ENCODE measurements around the gene ITGAE.
A peak's percentile ranks its signal among the peaks of the same experiment; 100 is the strongest.
"Not testable (repeated sequence)": the region's sequence is repeated elsewhere in the genome, so short reads cannot be mapped to it uniquely, and the experiment has no call there.

ITGAE gene, protein sequence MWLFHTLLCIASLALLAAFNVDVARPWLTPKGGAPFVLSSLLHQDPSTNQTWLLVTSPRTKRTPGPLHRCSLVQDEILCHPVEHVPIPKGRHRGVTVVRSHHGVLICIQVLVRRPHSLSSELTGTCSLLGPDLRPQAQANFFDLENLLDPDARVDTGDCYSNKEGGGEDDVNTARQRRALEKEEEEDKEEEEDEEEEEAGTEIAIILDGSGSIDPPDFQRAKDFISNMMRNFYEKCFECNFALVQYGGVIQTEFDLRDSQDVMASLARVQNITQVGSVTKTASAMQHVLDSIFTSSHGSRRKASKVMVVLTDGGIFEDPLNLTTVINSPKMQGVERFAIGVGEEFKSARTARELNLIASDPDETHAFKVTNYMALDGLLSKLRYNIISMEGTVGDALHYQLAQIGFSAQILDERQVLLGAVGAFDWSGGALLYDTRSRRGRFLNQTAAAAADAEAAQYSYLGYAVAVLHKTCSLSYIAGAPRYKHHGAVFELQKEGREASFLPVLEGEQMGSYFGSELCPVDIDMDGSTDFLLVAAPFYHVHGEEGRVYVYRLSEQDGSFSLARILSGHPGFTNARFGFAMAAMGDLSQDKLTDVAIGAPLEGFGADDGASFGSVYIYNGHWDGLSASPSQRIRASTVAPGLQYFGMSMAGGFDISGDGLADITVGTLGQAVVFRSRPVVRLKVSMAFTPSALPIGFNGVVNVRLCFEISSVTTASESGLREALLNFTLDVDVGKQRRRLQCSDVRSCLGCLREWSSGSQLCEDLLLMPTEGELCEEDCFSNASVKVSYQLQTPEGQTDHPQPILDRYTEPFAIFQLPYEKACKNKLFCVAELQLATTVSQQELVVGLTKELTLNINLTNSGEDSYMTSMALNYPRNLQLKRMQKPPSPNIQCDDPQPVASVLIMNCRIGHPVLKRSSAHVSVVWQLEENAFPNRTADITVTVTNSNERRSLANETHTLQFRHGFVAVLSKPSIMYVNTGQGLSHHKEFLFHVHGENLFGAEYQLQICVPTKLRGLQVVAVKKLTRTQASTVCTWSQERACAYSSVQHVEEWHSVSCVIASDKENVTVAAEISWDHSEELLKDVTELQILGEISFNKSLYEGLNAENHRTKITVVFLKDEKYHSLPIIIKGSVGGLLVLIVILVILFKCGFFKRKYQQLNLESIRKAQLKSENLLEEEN

DNA sequence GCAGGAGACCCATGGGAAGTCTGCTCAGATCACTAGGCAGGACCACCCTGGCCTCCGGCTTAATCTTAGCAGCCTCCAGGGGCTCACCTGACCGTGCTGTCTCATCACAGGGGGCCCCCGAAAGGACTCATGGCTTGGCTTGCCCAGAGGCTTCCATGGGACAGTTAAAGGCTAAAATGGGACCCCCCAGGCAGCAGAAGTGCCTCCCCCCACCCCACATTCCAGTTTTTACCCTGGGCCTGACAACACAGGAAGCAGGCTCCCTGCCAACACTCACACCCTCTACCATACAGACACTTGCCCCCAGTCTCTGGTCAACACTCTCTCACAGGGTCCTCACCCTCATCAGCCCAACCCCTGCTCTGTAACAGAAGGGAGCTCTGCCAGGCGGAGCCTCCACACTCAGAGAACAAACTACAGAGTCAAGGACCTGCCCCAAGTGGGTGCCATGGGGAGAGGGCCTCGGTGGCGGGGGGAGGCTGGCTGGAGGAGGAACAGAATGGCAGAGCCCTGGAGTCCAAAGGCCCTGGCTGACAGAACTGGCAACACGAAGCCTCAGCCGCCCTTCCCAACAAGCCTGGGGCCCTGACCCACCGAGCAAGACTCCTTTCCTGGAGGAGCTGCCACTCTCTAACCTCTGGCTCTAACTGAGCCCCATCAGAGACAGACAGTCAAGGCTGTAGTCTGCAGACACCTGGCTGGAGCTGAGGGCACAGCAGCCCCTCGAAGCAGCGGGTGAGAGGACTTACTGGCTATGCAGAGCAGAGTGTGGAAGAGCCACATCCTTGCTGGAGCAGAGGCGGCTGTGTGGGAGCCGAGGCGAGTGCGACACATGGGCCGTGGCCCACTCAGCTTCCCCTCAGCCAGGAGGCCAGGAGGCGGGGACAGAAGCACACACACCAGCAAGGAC is at the start of gene ITGAE:
ITGAE (minus strand) TSS at position 827 of the 910 bp plus-strand sequence; CDS start at position 783, 44 bp downstream.
- no peak for DNase-seq

DNA sequence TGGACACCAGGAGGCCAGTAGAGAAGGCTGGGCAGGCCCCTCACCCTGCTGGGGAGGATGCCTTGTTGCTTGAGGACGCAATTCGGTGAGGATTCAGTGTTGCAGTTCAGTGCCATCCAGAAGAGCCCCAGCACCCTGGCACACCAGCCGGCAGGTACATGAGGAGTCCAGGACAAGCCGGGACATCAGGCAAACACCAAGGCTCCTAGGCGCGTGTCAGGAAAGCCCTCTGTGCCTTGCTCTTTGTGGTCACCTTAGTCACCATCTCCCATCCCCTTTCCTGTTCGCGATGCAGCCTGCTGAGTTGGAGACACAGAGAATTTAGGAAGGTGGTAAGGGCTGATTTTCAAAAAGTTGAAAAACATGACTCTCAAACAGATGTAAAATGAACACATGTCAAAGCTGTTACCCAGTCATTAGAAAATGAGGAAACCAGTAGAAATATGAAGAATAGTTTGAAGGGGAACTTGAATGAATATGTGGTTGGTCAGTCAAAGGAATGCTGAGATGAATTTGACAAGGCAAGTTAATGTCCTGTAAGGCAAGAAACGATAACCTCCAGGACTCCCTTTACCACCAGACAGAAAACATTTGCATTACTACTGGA is 47.3 kb upstream of the ITGAE start:
- DNase-seq, result no peak

DNA sequence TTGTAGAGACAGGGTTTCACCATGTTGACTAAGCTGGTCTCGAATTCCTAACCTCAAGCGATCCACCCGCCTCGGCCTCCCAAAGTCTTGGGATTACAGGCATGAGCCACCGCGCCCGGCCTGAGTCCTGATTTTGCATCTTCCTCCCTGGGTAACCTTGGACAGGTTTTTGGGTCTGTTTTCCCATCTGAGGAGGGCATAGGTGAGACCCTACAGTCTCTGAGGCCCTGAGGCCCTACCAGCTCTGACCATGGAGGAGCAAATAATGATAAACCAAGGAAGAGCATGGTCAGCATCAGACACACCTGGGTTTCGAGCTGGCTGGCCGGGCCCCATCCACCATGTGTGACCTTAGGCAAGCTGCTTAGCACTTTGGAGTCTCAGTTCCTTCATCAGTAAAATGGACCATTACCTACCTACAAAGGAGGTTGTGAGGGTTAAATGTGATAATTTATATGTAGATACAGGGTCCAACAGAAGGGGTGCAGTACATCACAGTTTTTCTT is 46.2 kb upstream of the ITGAE start:
- no peak for DNase-seq

DNA sequence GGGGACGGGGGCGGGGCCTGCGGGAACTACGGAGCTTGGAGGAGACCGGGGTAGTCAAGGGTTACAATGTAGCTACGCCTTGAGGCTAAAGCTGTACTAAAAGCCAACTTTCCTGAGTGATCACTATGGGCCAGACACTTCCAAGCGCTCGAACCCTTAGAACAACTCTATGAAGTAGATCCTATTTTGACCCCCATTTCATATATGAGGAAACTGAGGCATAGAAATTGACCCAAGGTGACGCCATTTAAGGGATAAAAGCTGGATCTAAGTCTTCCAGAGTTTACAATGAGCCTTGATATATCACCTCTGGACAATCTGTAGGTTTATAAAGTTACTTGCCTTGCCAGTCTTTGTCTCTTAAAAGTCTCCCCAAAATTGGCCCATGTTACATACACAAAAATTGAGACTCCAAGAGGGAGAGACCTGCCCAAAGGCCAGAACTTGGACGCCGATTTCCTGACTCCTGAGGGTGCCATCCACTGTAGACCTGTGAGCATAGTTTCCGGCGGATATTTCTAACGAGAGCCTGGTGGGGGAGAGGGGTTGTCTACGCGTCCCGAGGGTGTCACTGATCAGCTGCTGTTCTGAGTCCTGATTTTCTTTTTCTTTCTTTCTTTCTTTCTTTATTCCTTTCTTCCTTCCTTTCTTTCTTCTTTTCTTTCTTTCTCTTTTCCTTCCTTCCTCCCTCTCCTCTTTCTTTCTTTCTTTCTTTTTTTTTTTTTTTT is 45.6 kb upstream of the ITGAE start:
- DNase-seq, result no peak

DNA sequence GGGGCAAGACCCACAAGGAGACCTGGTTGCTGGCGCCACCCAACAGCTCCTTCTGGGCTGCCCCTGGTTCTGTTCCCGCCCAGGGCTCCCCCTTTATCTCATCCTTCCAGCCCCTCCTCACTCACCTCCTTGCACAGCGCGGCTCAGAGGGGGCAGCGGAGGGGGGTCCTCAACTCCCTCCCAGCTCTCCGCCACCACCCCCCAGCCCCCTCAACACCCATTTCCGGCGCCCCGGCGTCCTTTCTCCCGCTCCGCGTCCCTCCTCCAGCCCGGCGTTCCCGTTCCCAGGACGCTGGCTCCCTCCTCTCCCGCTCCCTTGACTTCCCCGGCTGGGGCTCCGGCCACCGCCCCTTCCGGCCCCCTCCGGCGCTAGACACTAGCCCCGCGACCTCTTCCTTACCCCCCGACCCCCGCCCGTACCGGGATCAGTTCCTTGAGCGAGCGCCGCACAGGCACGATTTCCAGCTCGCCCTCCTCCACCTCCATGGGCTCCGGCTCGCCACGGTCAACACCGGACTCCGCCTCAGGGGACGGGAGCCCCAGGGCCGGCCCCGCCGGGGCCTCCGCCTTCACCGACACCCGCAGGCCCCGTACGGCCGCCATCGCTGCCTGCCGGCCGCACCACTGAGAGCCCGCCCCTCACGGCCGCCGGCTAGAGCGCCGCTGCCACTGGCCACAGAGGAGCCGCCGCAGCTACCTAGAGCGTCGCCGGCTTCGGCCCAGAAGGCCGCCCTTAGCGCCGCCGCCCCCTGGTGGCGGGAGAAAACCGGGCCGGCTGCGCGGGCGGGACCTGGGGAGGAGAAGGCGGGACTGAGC is 44.8 kb upstream of the ITGAE start, which contains the start of gene NCBP3:
NCBP3 (minus strand) TSS at position 626 of the 816 bp plus-strand sequence; CDS start at position 603, 23 bp downstream.
- peak; percentile 94 for DNase-seq

DNA sequence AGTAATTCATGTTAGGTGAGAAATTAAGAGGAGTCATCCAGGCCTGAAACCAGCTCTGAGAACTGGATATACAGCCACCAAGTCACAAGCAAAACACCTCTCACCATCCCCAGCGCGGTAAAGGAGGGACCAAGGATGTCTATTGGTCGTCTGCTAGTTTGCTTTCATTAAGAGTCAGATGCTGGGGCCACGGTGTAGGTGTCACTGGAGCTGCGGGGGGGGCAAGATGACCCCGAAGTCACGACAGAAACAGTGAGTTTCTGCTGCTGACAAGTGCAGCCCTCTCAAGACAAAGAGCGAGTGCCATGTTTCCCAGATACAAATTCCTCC is 44.3 kb upstream of the ITGAE start:
- DNase-seq, result peak; percentile 68

DNA sequence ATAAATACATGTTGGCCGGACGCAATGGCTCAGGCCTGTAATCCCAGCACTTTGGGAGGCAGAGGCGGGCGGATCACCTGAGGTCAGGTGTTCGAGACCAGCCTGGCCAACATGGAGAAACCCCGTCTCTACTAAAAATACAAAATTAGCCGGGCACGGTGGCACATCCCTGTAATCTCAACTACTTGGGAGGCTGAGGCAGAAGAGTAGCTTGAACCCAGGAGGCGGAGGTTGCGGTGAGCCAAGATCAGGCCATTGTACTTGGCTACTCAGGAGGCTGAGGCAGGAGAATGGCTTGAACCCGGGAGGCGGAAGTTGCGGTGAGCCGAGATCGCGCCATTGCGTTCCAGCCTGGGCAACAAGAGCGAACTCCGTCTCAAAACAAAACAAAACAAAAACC is 43.6 kb upstream of the ITGAE start:
- DNase-seq, result not testable (repeated sequence)

DNA sequence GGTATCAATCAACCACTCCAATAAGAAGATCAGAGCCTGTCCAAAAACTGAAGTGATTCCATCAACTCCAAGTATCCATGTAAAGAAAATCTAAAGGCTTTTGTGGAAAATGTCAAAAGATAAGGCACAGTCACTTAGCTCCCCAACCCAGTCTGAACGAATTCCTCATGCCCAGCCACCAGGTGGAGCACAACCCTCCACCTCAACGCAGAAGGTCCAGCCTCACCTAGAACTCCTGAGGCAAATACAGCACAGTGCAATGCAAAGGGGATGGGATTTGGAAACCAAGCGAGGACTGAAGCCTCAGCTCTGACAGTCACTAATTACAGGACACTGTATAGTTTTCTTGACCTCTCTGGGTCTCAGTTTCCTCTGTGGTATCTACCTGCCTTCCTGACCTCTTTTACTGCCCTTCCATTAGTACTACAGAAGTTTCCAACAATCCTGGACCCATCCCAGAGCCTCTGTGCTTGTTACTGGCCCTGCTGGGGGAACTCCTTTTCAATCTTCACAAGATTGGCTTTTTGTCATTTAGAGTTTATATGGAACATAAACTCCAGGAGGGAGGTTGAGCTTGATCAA is 43.0 kb upstream of the ITGAE start:
- peak; percentile 66 for DNase-seq

DNA sequence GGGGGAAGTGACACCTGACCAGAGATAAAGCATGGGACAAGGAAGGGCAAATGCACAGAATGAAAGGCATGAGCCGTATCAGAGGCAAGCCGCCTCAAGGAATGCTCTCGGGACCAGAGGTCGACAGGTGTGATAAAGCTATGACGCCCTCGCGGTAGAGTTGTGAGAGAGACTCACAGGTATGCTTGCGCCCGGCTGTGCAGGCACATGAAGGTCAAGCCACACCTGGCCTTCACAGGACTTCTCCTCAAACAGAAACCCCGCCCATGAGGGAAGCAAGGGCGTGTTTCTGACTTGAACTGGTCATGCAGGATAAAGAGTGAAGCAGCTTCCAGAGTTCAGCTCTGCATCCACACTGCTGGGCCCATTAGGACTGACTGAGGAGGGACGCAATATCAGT is 37.2 kb upstream of the ITGAE start:
- no peak for DNase-seq

DNA sequence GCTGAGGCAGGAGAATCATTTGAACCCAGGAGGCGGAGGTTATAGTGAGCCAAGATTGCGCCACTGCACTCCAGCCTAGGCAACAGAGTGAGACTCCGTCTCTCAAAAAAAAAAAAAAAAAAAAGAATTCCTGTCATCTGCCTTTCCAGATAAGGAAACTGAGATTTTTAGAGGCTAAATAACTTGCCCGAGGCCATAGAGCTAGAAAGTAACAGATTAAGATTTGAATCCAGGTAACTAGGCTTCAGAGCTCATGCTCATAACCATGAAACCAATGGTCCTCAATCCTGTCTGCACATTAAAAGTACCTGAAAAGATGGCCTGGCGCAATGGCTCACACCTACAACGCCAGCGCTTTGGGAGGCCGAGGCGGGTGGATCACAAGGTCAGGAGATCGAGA is 35.6 kb upstream of the ITGAE start:
- DNase-seq, result no peak

DNA sequence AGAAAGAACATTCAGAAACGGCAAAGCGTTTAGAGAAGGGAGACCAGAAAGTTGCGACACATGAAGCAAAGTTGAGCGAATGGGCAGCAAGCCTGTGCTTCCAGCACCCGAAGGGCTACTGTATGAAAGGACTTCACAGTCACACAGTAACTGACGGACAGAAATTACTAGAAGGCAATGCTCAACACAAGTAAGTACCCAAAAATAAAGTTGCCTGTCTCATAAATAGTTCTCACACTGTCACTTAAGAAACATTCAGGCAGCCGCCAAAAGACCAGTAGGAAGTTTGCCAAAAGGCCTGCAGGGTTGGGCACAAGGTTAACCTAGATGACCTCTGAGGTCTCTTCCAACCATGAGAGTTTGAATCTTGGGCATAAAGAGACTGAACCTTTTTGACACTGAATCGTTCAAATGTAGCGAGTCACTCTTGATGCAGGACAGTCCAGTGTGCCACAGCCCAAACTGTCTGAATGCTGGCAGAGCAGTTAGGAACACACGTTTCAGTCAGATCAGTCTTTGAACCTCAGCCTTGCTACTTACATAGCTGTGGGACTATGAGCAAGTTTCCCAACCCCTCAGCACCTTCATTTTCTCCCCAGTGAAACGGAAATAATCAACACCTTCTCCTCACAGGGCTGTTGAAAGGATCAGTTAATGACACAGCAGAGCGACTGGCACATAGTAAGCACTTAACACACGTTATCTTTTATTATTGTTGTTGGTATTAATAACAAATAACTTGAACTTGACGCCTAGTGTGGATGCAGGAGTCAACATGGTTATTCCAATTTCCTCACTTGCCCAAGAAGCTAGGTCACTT is 34.6 kb upstream of the ITGAE start:
- no peak for DNase-seq

DNA sequence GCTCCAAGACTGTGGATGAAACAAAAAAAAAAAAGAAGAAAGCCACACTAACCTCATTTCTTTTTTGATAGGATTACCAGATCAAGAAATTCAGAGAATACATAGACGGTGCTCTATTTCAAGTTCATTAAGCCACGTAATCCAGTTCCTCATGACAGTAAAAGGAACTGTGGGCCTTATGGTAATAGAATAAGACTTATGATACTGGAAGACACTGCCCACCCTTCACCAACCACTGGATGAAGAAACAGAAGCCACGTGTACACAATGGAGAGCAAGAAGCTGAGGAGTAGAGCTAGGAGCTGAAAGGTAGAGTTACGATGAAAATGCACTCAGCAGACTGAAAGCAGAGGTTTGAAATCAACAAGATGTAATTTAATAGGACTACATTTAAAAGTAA is 33.8 kb upstream of the ITGAE start:
- DNase-seq, result no peak

DNA sequence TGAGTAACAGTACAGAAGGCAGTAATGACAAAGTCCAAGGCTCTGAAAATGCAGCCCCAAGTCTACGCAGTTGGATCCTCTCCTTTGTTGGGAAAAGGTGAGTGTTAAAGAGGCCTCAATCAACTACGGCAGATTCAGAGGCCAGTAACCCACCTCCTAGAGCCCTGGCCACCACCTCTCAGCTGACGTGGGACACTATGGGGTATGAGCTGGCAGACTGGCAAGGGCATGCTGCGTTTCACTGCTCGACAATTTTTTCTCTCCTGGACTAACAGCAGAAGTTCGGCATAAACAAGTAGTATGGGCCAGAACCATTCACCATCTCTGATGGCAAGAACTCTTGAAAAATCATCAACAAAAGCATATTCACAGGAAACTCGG is 27.9 kb upstream of the ITGAE start:
- no peak for DNase-seq

DNA sequence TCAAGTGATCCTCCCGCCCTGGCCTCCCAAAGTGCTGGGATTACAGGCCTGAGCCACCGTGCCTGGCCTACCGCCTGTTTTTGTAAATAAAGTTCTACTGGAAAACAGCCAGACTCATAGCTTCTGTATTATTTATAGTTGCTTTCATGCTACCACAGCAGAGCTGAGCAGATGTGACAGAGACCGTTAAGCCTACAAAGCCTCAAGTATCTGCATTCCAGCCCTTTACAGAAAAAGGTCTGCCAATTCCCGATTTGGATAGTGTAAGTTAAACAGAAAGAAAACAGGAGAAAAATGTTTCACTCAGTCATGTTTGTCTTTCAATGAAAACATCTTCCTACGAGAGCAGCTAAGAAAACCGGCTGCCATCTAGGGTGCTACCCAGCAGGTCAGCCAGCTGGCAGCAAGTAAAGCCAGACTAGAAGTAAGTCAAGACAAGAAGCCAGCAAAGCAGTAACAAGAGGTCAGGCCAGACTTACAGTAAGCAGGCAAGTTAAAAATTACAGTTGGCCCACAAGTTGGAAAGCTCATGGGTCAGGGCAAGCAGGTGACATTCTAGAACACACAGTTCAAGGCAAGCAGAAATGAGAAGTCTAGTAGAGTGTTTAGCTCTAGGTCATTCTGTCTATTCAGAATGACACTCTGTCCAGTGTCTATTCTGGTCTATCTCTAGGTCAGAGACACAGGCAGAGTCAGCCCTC is 27.3 kb upstream of the ITGAE start:
- no peak for DNase-seq

DNA sequence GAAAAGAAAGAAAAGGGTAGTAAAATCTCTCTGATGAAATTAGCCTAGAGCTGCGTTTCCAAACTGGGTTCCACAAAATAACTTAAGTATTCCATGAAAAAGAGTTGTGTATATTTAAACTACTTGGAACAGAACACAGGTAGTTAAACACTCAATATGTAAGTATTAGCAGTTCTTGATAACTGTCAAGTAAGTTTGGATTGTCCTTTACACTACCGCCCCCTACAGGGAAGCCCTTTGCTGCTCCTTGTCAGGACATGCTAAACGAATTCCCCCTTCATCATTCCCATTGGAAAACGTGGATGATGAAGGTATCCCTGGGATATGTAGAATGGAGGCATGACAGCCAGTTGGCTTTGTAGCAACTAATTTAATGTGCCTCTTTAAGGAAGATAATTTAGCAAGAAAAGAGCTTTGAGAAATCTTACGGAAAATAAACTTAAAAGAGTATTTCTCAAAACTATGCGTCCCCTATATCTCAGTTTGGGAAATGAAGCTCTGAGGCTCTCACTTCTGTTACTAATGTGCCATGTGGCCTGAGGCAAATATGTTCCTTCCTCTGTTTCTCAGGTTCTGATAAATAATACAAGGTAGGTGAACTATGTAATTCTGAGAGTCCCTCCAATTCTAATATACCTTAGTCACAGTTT is 26.3 kb upstream of the ITGAE start:
- peak; percentile 81 for DNase-seq

DNA sequence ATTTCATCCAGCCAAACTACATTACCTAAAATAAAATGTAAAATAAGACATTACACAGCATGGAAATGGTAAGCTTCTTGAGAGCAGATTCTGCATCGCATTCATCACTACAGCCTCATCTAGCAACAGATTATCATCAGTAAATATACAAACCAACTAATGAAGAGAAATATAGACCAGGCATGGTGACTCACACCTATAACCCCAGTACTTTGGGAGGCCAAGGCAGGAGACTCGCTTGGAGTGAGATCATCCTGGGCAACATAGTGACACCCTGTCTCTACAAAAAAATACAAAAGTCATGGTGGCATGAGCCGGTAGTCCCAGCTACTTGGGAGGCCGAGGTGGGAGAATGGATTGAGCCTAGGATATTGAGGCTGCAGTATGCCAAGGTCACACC is 25.2 kb upstream of the ITGAE start:
- DNase-seq, result no peak

DNA sequence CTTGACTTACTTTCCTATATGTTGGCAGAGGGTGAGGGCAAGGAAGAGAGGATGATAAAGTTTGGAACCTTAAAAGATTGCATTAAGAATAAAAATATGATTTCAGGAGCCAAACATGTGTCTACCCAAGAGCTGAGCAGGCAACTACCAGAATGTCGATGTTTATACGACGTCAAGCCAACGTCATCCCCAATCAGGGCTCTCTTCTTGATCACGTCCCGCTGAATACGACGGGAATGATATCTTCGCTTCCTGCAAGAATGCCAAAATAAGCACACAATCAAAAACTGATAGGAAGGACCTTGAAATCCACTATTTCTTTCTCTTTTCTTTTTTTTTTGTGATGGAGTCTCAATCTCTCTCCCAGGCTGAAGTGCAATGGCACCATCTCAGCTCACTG is 20.1 kb upstream of the ITGAE start:
- no peak for DNase-seq

DNA sequence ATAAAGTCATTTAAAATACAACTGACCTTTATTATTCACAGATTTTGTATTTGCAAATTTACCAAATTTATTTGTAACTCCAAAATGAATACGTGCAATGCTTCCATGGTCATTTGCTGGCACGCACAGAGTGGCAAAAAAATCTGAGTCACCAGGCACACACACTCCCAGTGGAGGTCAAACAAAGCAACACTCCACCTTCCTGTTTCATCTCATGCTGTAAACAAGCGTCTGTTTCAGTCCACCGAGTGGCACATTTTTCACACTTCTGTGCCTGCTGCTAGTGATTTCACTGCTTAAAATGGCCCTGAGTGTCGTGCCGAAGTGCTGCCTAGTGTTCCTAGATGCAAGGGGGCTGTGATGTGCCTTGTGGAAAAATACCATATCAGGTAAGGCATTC is 17.8 kb upstream of the ITGAE start:
- DNase-seq, result no peak

Data from stimulated activated CD8-positive, alpha-beta memory T cell treated with anti-CD3 and anti-CD28 coated beads, Interleukin-4, amount 100 ng/mL, for 48 hours (primary cell).